ENCODE data around the gene SMAD4. TPM values are rescaled to one million over a fixed set of nuclear protein-coding genes. Genes with fewer than 3 reads are reported as not detected.

The SMAD4 gene
- total and polyA plus RNA-seq, 2 experiments from 2014 or later: 41.9 to 103 TPM

- H3K36me3 ChIP-seq (ENCODE audit: insufficient read depth): peaks cover 36% of the 10 kb centered on the region
- H3K4me3 ChIP-seq: no peak overlapping the region
- no peaks in the 10 kb centered on the region for H3K9me3 Mint-ChIP-seq
- H3K4me3 Mint-ChIP-seq: no peak overlapping the region
- H4K20me1 ChIP-seq (replicated peaks; ENCODE audit: insufficient read depth): no peaks in the 10 kb centered on the region
- TF ChIP-seq NANOG (IDR thresholded peaks at IDR 0.05; ENCODE audit: borderline replicate concordance) (no peak), EZH2 (IDR thresholded peaks at IDR 0.05; ENCODE audit: low read depth, unreplicated experiment) (no peak), ETS1 (IDR thresholded peaks at IDR 0.05) (no peak), CTCF (conservative IDR thresholded peaks at IDR 0.05; ENCODE audit: low read depth in 2 of 2) (no peak), POLR2AphosphoS5 (IDR thresholded peaks at IDR 0.05; ENCODE audit: low read depth) (no peak), REST (IDR thresholded peaks at IDR 0.05; ENCODE audit: unreplicated experiment) (no peak), JUNB (IDR thresholded peaks at IDR 0.05; ENCODE audit: unreplicated experiment) (no peak), ZNF114 (CRISPR knock-in tag; IDR thresholded peaks at IDR 0.05) (no peak), ZNF331 (CRISPR knock-in tag; IDR thresholded peaks at IDR 0.05; ENCODE audit: low read depth) (no peak), CREB1 (CRISPR knock-in tag; IDR thresholded peaks at IDR 0.05; ENCODE audit: low read depth) (no peak), ZNF462 (CRISPR knock-in tag; IDR thresholded peaks at IDR 0.05) (no peak), STAT1 (IDR thresholded peaks at IDR 0.05; ENCODE audit: unreplicated experiment) (no peak), EZH2phosphoT487 (IDR thresholded peaks at IDR 0.05; ENCODE audit: unreplicated experiment) (no peak)
- H3K27me3 ChIP-seq (ENCODE audit: insufficient read depth): no peaks in the 10 kb centered on the region
- H3K27ac ChIP-seq (ENCODE audit: low read depth): no peak overlapping the region
- no peaks in the 10 kb centered on the region for H3K9me2 ChIP-seq (ENCODE audit: insufficient read depth)
- peaks cover 23% of the 10 kb centered on the region for H3K79me2 ChIP-seq (replicated peaks; ENCODE audit: insufficient read depth)
- no peak overlapping the region for H3K27ac Mint-ChIP-seq
- no peaks in the 10 kb centered on the region for H3F3A ChIP-seq (replicated peaks; ENCODE audit: low read depth)
- no peak overlapping the region for H3K4me2 ChIP-seq
- no peaks in the 10 kb centered on the region for H3K4me1 ChIP-seq (ENCODE audit: insufficient read depth)
- no peaks in the 10 kb centered on the region for H3K27me3 Mint-ChIP-seq (ENCODE audit: insufficient read depth, low read depth, poor library complexity)
- no peaks in the 10 kb centered on the region for H3K4me1 Mint-ChIP-seq
- DNase-seq (ENCODE audit: low spot score) (no peak), ATAC-seq (no peak)
- peaks cover 69% of the 10 kb centered on the region for H3K36me3 Mint-ChIP-seq (ENCODE audit: low read depth)
- no peak overlapping the region for H2AFZ ChIP-seq
Measured at GRCh38 chr18:51077217-51077616, 47.2 kb downstream of the SMAD4 start.
